ENCODE results near the gene PTPRN2. TPM values are rescaled to one million over a fixed set of nuclear protein-coding genes. Genes with fewer than 3 reads are reported as not detected.

The PTPRN2 gene
- total RNA-seq, 5 donors from 2014 or later (not counting 1 experiment from before 2014, with no cell fraction given), result 0.60 to 1.7 (median 0.82) TPM

GRCh38 chr7:158396301-158396905, 191.2 kb downstream of the PTPRN2 start:
- Histone ChIP-seq H3K9me3 (no peaks in the 10 kb centered on the region), H3K4me3 (ENCODE audit: control insufficient read depth in 1 of 2, extremely low read depth in 1 of 2, low read length in 1 of 2) (no peak overlapping the region), H3K27me3 (replicated peaks in 1 of 2; ENCODE audit: control insufficient read depth in 2 of 2, extremely low read depth in 1 of 2, insufficient read depth in 2 of 2, low read length in 1 of 2) (peaks cover 0 to 11% of the 10 kb centered on the region in 2 experiments), H3K36me3 (ENCODE audit: control insufficient read depth in 2 of 2, extremely low read depth in 1 of 2, insufficient read depth in 1 of 2, low read length in 1 of 2) (no peaks in the 10 kb centered on the region), H3K27ac (ENCODE audit: low read length) (no peak overlapping the region), H3K4me1 (ENCODE audit: control insufficient read depth in 1 of 2, extremely low read depth in 1 of 2, insufficient read depth in 2 of 2, low read length in 2 of 2) (peaks cover 0 to 4% of the 10 kb centered on the region in 2 experiments)
- peaks cover 1% of the 10 kb centered on the region in 2 donors for H3K27me3 Mint-ChIP-seq
- CTCF ChIA-PET, result no interaction called here
- no peak overlapping the region for H3K27ac Mint-ChIP-seq
- H3K4me1 Mint-ChIP-seq, result no peaks in the 10 kb centered on the region
- no peaks in the 10 kb centered on the region for H3K36me3 Mint-ChIP-seq
- no peak overlapping the region for H3K4me3 Mint-ChIP-seq
- DNase-seq (no peak), ATAC-seq (replicated peaks in 1 of 4) (no peak)
- 73% methylated on average over 9 of the region's 17 CpGs for WGBS (ENCODE audit: insufficient coverage)
- POLR2A ChIA-PET, result no interaction called here
- peaks cover 6 to 10% (median 7%) of the 10 kb centered on the region in 3 donors for H3K9me3 Mint-ChIP-seq

DNA sequence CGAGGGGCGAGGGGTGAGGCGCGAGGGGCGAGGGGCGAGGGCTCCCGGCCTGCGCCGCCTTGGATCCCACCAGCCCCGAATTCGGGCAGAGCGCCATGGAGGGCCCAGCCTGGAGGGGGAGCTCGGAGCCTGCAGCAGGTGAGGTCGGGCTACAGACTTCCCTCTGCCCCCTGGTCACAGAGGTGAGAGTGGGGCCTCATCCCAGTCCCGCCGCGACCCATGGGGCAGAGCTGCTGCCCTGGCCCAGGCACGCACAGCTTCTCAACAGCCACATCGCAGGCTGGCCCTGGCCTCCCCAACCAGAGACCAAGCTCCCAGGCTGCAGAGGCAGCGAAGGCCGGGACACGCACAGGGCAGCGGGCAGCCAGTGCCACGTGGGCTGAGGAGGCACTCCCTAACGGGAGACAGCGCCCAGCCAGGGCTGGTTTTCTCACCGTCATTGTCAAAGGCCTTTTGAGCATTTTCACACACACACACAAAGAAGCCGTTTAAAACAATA, 191.8 kb downstream of the PTPRN2 start:
- Histone ChIP-seq H3K4me1 (ENCODE audit: control insufficient read depth in 1 of 2, extremely low read depth in 1 of 2, insufficient read depth in 2 of 2, low read length in 2 of 2) (peaks cover 0 to 4% of the 10 kb centered on the region in 2 experiments), H3K27ac (ENCODE audit: low read length) (no peak overlapping the region), H3K9me3 (no peaks in the 10 kb centered on the region), H3K27me3 (replicated peaks in 1 of 2; ENCODE audit: control insufficient read depth in 2 of 2, extremely low read depth in 1 of 2, insufficient read depth in 2 of 2, low read length in 1 of 2) (peaks cover 0 to 5% of the 10 kb centered on the region in 2 experiments), H3K36me3 (ENCODE audit: control insufficient read depth in 2 of 2, extremely low read depth in 1 of 2, insufficient read depth in 1 of 2, low read length in 1 of 2) (no peaks in the 10 kb centered on the region), H3K4me3 (ENCODE audit: control insufficient read depth in 1 of 2, extremely low read depth in 1 of 2, low read length in 1 of 2) (no peak overlapping the region)
- Mint-ChIP-seq H3K27ac (no peak overlapping the region), H3K9me3 (peaks cover 6 to 10% (median 7%) of the 10 kb centered on the region in 3 donors), H3K27me3 (peaks cover 0 to 1% of the 10 kb centered on the region in 2 donors), H3K4me3 (no peak overlapping the region), H3K36me3 (no peaks in the 10 kb centered on the region), H3K4me1 (no peaks in the 10 kb centered on the region)
- CTCF ChIA-PET, result no interaction called here
- POLR2A ChIA-PET, result no interaction called here
- WGBS (ENCODE audit: insufficient coverage), result 86% methylated on average over 16 of the region's 28 CpGs
- ATAC-seq (replicated peaks in 1 of 4) (no peak), DNase-seq (no peak)

DNA sequence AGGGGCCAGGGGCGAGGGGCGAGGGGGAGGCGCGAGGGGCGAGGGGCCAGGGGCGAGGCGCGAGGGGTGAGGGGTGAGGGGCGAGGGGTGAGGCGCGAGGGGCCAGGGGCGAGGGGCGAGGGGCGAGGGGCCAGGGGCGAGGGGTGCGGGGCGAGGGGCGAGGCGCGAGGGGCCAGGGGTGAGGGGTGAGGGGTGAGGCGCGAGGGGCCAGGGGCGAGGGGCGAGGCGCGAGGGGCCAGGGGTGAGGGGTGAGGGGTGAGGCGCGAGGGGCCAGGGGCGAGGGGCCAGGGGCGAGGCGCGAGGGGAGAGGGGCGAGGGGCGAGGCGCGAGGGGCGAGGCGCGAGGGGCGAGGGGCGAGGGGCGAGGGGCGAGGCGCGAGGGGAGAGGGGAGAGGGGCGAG, 192.3 kb downstream of the PTPRN2 start:
- Histone ChIP-seq H3K9me3 (no peaks in the 10 kb centered on the region), H3K27ac (ENCODE audit: low read length) (no peak overlapping the region), H3K4me3 (ENCODE audit: control insufficient read depth in 1 of 2, extremely low read depth in 1 of 2, low read length in 1 of 2) (no peak overlapping the region), H3K4me1 (ENCODE audit: control insufficient read depth in 1 of 2, extremely low read depth in 1 of 2, insufficient read depth in 2 of 2, low read length in 2 of 2) (peaks cover 0 to 4% of the 10 kb centered on the region in 2 experiments), H3K27me3 (replicated peaks in 1 of 2; ENCODE audit: control insufficient read depth in 2 of 2, extremely low read depth in 1 of 2, insufficient read depth in 2 of 2, low read length in 1 of 2) (peaks cover 0 to 4% of the 10 kb centered on the region in 2 experiments), H3K36me3 (ENCODE audit: control insufficient read depth in 2 of 2, extremely low read depth in 1 of 2, insufficient read depth in 1 of 2, low read length in 1 of 2) (no peaks in the 10 kb centered on the region)
- ChIA-PET POLR2A (no interaction called here), CTCF (no interaction called here)
- no peak for DNase-seq
- Mint-ChIP-seq H3K9me3 (peaks cover 6 to 10% (median 7%) of the 10 kb centered on the region in 3 donors), H3K27ac (no peak overlapping the region), H3K36me3 (no peaks in the 10 kb centered on the region), H3K4me1 (no peaks in the 10 kb centered on the region), H3K4me3 (no peak overlapping the region), H3K27me3 (peaks cover 0 to 1% of the 10 kb centered on the region in 2 donors)
- no peak for ATAC-seq (replicated peaks in 1 of 4)
- WGBS (ENCODE audit: insufficient coverage), result no CpG with 5 or more reads among the region's 46 CpGs

DNA sequence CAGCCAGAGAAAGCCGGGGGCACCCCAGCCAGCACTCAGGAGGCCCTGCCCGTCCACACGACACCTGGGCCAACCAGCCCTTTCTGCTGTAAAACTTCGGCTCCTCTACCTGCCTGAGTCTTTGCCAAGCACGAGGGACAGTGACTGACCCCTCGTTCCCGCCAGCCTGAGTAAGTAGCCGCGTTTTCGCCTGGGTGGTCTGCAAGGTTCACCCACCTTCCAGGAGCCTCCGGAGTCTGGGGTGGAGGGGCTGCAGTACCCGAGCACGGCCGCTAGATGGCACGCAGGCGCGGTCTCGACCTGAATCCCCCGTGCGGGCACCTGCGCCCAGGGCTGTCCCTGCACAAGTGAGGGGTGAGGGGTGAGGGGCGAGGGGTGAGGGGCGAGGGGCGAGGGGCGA, 192.7 kb downstream of the PTPRN2 start:
- ATAC-seq (replicated peaks in 1 of 4), result no peak
- peak in 22 of 35 experiments; percentile 4 to 51 (median 21) for DNase-seq
- no peak overlapping the region for H3K27ac Mint-ChIP-seq
- H3K4me1 Mint-ChIP-seq, result no peaks in the 10 kb centered on the region
- H3K36me3 ChIP-seq (ENCODE audit: control insufficient read depth in 2 of 2, extremely low read depth in 1 of 2, insufficient read depth in 1 of 2, low read length in 1 of 2), result no peaks in the 10 kb centered on the region
- no peaks in the 10 kb centered on the region for H3K9me3 ChIP-seq
- H3K27ac ChIP-seq (ENCODE audit: low read length), result no peak overlapping the region
- peaks cover 0 to 4% of the 10 kb centered on the region in 2 experiments for H3K4me1 ChIP-seq (ENCODE audit: control insufficient read depth in 1 of 2, extremely low read depth in 1 of 2, insufficient read depth in 2 of 2, low read length in 2 of 2)
- H3K4me3 Mint-ChIP-seq, result no peak overlapping the region
- peaks cover 6 to 8% (median 7%) of the 10 kb centered on the region in 3 donors for H3K9me3 Mint-ChIP-seq
- H3K36me3 Mint-ChIP-seq, result no peaks in the 10 kb centered on the region
- WGBS (ENCODE audit: insufficient coverage), result 45% methylated on average over 10 of the region's 25 CpGs
- H3K27me3 ChIP-seq (replicated peaks in 1 of 2; ENCODE audit: control insufficient read depth in 2 of 2, extremely low read depth in 1 of 2, insufficient read depth in 2 of 2, low read length in 1 of 2), result peaks cover 0 to 4% of the 10 kb centered on the region in 2 experiments
- ChIA-PET POLR2A (no interaction called here), CTCF (no interaction called here)
- H3K4me3 ChIP-seq (ENCODE audit: control insufficient read depth in 1 of 2, extremely low read depth in 1 of 2, low read length in 1 of 2), result no peak overlapping the region
- H3K27me3 Mint-ChIP-seq, result peaks cover 0 to 1% of the 10 kb centered on the region in 2 donors

DNA sequence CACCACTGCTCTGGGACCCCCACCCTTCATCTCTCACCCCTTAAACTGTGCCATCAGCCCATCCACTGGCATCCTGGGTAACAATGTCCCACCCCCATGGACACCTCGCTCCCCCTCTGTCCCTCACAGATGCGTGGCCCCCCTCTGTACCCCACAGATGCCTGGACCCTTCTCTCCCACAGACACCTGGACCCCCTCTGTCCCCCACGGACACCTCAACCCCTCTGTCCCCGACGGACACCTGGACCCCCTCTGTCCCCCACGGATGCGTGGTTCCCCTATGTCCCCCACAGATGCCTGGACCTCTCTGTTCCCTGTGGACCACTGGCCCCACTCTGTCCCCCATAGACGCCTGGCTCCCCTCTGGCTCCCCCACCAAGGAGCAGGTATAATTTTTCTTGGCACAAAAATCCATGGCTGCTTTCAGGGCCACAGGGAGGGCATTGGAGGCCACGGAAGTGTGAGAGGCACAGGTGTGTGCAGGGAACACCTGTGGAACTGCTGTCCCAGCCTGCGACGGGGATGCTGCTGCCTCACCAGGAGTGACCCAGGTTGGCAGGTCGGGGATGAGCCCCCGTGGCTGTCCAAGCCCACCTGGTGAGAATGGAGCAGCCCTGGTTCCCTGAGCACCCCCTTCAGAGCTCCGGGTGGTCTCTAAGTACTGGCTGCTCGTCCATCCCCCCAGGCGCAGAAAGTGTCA, 193.5 kb downstream of the PTPRN2 start:
- no peak overlapping the region for H3K4me3 Mint-ChIP-seq
- Histone ChIP-seq H3K4me1 (ENCODE audit: control insufficient read depth in 1 of 2, extremely low read depth in 1 of 2, insufficient read depth in 2 of 2, low read length in 2 of 2) (peaks cover 0 to 4% of the 10 kb centered on the region in 2 experiments), H3K4me3 (ENCODE audit: control insufficient read depth in 1 of 2, extremely low read depth in 1 of 2, low read length in 1 of 2) (no peak overlapping the region), H3K36me3 (ENCODE audit: control insufficient read depth in 2 of 2, extremely low read depth in 1 of 2, insufficient read depth in 1 of 2, low read length in 1 of 2) (no peaks in the 10 kb centered on the region), H3K9me3 (no peaks in the 10 kb centered on the region), H3K27me3 (replicated peaks in 1 of 2; ENCODE audit: control insufficient read depth in 2 of 2, extremely low read depth in 1 of 2, insufficient read depth in 2 of 2, low read length in 1 of 2) (peaks cover 0 to 7% of the 10 kb centered on the region in 2 experiments), H3K27ac (ENCODE audit: low read length) (no peak overlapping the region)
- H3K4me1 Mint-ChIP-seq, result no peaks in the 10 kb centered on the region
- peaks cover 6 to 7% (median 7%) of the 10 kb centered on the region in 3 donors for H3K9me3 Mint-ChIP-seq
- ATAC-seq (replicated peaks in 1 of 4) (no peak), DNase-seq (no peak)
- H3K27me3 Mint-ChIP-seq, result no peaks in the 10 kb centered on the region
- H3K36me3 Mint-ChIP-seq, result no peaks in the 10 kb centered on the region
- ChIA-PET CTCF (no interaction called here), POLR2A (no interaction called here)
- H3K27ac Mint-ChIP-seq, result no peak overlapping the region
- 72% methylated on average over 13 of the region's 16 CpGs for WGBS (ENCODE audit: insufficient coverage)

DNA sequence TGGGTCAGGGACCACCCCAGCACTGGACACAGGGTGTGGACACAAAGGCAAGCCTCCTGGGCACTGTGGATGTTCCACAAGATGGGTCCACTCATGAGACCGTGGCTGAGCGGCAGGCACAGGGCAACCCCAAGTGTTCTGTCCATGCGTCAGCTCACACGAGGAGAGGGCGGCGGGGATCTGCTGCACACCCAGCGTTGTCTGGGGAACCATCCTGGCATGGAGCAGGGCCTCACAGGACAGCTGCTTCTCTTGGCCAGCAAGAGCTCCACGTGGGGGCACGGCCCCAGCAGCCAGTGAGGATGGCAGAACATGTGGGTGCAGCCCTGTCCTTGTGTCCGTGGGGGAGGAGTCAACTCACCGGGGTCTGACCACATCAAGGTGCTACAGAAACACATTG, 195.4 kb downstream of the PTPRN2 start:
- POLR2A ChIA-PET, result no interaction called here

More for the DNA sequence above, 195.4 kb downstream of the PTPRN2 start:
- no peak overlapping the region for H3K27ac ChIP-seq (ENCODE audit: low read length)
- no peaks in the 10 kb centered on the region for H3K36me3 ChIP-seq (ENCODE audit: control insufficient read depth in 2 of 2, extremely low read depth in 1 of 2, insufficient read depth in 1 of 2, low read length in 1 of 2)
- no peak overlapping the region for H3K27ac Mint-ChIP-seq
- CTCF ChIA-PET, result no interaction called here
- no peaks in the 10 kb centered on the region for H3K9me3 Mint-ChIP-seq
- H3K4me1 ChIP-seq (ENCODE audit: control insufficient read depth in 1 of 2, extremely low read depth in 1 of 2, insufficient read depth in 2 of 2, low read length in 2 of 2), result peaks cover 0 to 4% of the 10 kb centered on the region in 2 experiments
- no peaks in the 10 kb centered on the region for H3K4me1 Mint-ChIP-seq
- WGBS (ENCODE audit: insufficient coverage), result 76% methylated on average over 10 of the region's 11 CpGs
- H3K27me3 Mint-ChIP-seq, result peaks cover 0 to 2% of the 10 kb centered on the region in 2 donors
- peaks cover 0 to 20% of the 10 kb centered on the region in 2 experiments for H3K27me3 ChIP-seq (replicated peaks in 1 of 2; ENCODE audit: control insufficient read depth in 2 of 2, extremely low read depth in 1 of 2, insufficient read depth in 2 of 2, low read length in 1 of 2)
- no peaks in the 10 kb centered on the region for H3K36me3 Mint-ChIP-seq
- no peak overlapping the region for H3K4me3 ChIP-seq (ENCODE audit: control insufficient read depth in 1 of 2, extremely low read depth in 1 of 2, low read length in 1 of 2)
- no peak overlapping the region for H3K4me3 Mint-ChIP-seq
- H3K9me3 ChIP-seq, result no peaks in the 10 kb centered on the region
- ATAC-seq (replicated peaks in 1 of 4), result no peak
- no peak for DNase-seq
